ENCODE measurements around the gene PLD4.

The PLD4 gene

DNA sequence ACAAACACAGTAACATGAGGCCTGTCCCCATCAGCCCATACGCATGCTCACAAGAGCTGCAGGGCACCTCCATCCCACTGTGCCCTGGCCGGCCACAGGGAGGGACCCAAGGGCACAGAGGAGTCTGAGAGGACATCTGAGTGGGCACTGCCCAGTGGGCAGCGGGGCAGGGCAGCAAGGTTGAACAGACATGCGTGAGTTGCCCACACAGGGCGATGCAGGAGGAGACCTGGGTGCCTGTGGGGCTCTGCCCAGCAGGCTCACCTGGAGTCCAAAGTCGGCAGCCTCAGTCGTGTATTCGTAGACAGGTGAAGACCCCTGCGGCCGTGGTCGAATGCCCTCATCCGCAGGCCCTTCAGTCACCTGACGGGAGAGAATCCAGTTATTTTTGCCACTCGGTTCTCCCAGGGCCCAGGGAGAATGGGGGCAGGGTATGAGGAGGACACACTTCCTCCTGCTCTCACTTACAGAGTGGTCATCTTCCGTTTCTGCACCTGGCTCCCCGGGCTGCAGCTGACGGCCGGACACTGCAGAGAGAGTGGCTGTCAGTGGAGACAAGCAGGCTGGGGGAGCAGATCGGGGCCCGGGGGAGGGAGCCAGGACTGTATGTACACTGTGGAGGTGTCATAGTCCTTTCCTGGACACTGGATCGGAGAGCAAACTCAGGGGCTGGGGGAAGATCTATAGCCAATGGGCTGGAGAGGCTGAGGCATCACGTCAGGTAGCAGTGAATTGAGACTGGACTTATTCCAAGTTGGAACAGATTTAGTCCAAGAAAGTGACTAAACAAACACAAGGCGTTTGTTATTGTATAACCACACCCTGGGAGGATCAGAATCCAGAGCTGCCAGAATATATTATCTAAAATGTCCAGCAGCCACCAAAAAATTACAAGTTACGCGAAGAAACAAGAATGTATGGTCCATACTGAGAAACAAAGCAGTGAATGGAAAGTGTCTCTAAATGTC lies 32.8 kb downstream of the PLD4 start:
- no peak for DNase-seq

- no peak for DNase-seq
Measured at GRCh38 chr14:104964546-104964945, 39.9 kb downstream of the PLD4 start.

DNA sequence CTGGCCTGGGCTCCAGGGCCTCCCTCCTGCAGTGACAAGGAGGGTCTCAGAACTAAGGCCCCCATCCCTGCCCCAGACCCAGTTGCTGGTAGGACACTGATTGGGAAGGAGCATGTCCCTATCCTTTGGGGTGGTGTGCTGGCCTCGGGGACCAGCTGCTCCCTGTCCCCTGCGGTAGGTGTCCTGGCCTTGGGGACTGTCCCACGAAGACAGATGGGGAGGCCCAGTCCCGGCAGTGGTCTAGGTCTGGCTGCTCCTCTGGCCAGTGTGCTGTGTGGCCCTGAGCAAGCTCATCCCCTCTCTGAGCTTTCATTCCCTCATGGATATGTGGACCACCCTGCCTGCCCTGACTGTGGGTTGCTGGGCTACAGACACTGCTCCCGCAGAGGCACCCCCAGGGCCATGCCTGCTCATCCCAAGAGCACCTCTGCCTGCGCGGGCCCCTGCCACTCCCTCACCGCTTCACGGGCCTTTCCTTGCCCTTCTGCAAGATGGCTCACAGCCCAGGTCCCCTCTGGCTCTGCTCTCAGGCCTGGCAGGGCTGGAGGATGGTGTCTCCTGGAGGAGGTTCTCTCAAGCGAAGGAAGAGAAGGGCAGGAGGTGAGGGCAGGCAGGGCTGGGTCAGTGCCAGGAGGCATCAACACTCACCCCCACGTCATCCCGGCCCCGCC lies 41.0 kb downstream of the PLD4 start:
- no peak for DNase-seq

- no peak for DNase-seq
Measured at GRCh38 chr14:104966261-104966865, 41.7 kb downstream of the PLD4 start.

DNA sequence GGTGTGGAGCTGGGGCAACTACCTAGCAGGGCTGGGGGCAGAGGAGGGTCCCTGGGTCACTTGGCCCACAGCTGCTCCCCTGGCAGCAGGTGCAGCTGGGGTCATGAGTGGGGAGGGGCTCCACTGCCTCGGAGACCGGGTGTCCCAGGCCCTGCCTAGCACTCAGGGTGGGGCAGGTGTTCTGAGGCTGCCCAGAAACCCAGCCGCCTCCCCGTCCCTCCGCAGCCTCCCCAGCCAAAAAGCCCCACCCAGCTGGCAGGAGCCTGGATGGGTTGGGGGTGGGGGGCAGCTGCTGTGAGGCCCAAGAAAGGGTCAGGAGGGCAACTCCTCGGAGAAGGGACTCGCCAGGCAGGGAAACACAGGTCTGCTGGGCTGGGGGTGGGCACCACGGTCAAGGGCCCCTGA lies 42.3 kb downstream of the PLD4 start:
- no peak for DNase-seq

GRCh38 chr14:104967386-104968152 lies 42.9 kb downstream of the PLD4 start:
- DNase-seq: no peak

DNA sequence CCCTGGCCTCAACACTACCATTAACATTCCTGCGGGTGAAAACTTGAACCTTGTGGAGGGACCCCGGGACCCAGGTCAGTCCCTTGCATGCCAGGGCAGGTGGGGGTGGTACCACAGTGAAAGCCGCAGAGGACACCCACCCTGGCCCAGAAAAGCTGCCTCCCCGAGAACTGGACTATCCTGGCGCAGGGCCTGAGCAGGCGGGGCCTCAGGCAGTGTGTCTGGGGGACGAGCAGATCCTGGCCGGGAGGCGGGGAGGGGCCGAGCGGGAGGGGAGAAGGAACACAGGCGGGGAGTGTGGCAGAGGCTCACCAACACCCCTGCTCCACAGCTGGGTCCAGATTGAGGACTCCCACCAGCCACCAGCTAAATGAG lies 43.5 kb downstream of the PLD4 start:
- DNase-seq: no peak

DNA sequence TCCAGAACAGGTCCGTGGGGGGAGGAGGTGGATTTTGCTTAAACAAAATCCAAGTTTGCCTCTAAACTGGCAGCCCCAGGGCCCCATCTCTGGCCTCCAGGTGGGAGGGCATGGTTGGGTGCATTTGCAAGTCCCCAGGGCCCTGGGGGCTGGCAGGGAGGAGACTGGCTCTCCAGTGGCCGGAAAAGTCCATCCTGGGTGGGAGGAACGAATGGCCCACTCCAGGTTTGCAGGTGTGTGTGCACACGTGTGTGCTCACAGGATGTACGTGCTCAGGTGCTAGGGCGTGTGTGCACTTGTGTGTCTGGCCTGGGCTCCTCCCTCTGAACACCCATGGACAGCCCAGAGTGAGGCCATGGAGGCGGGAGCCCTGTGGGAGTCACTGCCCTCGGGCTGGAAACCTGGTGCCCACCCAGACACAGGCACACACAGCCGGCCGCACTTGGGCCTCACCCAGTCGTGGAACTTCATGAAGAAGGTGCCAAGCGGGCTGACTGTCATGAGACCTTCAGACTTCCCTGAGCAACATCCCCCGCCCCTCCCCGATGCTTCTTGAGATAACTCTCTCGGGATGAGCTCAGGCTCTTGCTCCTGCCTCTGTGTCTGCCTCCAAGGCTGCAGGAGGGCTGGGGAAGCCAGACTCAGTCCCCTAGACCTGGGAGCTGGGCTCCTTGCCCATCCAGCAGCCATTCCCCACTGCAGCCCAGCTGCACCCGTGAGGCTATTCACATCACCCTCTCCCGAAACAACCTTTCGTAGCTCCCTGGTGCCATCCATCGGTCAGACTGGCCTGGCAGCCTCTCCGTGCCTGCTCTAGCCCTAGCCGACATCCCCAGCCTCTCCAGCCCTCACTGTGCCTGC lies 44.1 kb downstream of the PLD4 start:
- no peak for DNase-seq

- DNase-seq: no peak
Measured at GRCh38 chr14:104969741-104970230, 45.1 kb downstream of the PLD4 start.

DNA sequence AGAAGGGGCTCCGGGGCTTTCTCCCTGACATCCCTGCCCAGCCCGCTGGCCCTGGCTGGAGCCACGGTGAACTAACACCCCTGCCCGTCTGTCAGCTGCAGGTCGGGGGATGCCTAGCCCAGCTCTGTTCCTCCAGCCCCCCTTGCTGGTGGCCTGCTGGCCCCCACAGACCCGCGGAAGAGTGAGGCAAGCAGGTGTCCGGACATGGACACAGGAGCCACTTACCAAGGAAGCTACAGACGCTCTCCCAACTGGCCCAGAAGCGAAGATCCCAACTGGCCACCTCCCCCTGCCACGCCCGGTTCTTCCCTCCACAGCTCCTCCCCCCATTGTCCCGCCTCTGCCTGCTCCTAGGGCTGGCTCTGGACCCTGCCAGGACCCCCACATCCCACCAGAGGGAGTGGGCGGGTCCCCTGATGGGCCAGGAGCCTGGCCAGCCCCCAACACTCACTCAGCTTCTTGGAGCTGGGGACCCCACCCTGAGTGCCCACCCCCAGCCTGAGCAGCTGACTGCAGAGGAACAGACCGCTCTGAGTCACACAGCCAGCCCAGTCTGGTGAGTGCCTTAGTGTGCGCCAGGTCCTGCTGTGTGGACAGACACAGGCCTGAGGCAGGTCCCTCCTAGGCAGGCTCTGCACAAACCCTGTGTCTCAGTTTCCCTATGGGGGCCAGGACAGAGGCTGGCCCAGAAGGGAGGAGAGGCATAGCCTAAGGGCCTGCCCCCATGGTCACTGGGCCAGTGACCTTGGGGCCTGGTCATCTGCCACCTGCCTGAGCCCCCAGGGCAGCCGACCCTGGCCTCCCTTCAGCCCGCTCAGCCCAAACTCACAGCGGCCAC lies 45.8 kb downstream of the PLD4 start:
- DNase-seq: no peak

GRCh38 chr14:104971447-104972240 lies 47.0 kb downstream of the PLD4 start:
- DNase-seq: no peak

DNA sequence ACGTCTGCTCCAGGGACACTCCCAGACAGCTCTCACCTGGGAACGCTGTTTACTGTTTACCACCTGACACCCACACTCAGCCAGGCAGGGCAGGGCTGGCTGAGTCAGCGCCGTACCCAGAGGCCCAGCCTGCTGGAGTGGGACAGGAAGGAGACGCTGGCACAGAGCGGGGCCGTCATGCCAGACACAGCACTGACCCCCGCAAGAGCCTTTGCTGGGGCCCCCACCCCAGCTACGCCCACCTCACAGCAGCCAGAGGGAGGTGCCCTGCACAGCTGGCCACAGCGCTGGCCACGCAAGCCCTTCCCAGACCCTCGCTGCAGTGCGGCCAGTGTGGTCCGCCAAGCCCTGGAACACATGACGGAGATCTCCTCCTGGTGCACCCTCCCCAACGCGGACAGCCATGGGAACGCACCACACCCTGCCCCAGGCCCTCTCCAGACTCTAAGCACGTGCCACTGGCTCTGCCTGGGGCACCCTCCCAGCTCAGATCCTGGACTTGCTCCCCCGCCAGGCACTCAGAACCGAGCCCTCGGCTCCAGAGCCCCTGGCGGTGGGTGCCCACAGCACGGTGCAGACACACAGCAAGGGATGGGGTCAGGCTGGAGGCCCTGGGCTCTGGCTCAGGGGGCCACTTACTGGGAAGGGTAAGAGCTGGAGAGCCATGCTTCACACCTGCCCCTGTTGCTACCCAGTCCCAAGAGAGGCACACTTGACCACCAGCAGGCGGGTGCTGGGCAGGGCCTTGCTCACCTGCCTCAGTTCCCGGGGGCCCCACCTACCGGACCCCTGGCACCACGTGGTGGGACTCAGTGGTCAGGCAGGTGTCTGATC lies 47.8 kb downstream of the PLD4 start:
- DNase-seq: no peak

- no peak for DNase-seq
Measured at GRCh38 chr14:104973135-104973384, 48.4 kb downstream of the PLD4 start.

DNA sequence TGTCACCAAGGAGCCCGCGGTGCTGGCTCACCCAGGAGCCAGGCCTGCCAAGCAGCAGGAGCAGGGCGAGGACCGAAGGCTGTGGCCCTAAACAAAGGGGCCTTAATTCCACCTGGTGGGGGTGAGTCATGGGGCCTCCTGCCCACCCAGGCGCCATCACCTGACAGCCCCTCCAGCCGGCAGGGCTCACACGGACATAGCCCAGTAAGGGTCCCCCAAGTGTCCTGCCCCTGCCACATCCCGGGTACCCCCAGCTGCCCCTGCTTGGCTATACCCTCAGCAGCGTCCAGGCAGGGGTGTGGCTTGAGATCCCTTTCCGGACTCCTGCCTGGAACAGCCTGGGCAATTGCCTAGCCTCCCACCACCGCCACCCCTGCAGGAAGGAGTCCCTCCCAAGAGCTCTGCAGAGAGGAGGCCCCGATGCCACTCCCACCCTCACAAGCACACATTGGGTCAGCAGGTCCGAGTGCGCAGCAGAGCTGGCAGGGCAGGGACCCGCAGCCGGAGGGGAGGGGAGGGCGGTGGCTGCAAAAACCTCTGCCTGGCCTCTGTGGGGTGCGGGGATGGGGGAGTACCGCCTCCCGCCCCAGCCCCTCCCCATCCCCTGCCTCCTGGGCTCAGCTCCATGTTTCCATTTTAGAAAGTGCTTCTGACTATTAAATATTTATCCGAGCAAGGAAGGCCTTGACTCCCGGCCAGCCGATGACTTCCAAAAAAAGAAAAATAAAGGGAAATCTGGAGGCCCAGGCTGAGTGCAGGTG lies 48.9 kb downstream of the PLD4 start:
- DNase-seq: no peak

DNA sequence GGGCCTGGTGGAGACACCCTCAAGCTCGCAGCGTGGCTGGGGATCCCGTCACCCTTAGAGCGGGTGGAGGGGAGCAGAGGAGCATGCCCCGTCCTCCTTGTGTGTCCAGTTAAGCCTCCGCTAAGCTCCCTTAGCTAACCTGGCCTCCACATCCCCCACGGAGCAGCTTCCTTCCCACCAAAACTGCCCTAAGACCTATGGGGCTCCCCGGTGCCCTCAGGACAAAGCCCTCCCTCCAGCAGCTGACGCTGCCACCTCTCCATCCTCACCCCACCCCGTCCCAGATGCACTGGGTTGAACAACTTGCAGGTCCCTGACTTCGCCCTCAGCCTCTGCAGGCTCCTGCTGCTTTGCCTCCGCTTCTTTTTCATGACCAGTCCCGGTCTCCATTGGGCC lies 49.5 kb downstream of the PLD4 start:
- DNase-seq: no peak

DNA sequence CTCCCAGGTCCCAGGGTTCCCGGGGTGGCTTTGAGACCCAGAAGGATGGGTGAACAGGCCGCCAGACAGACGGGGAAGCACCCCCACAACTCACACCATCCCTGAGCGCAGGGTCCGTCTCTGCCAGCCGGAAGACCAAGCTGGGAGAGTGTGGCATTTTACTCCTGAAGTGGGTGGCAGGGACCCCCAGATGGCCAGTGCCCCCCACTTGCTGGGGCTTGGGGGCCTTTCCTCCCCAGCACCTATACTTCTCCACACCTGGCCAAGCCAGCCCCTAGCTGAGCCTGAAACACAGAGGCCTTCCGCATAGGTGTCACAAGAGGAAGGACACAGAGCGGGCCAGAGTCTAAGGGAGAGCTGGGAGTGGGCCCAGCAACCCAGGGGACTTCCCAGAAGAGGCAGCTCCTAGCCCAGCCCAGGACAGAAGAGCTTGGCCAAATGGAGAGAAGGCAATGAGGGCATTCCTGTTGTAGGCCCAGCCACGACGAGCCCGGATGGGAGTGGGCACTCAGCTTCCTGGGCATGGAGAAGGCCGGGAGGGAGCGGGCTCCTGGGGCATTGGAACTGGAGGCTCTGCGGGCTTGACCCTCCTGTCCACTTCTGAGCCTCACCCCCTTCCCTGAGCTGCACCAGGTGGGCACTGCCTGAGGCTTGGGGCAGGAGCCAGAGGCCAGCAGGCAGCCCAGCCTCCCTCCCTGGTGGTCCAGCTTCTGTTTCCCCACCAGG lies 50.1 kb downstream of the PLD4 start:
- DNase-seq: no peak

GRCh38 chr14:104975481-104976197 lies 51.0 kb downstream of the PLD4 start:
- peak; percentile 27 for DNase-seq

Data from stimulated activated CD4-positive, alpha-beta T cell treated with anti-CD3 and anti-CD28 coated beads, Interleukin-15, amount 100 ng/mL, for 24 hours (primary cell).